ENCODE results near the gene OSM. TPM values are rescaled to one million over a fixed set of nuclear protein-coding genes. Genes with fewer than 3 reads are reported as not detected.

OSM gene
- total RNA-seq, 1 donor from 2014 or later, result not detected

- Mint-ChIP-seq H3K9me3 (ENCODE audit: unreplicated experiment) (no peaks in the 10 kb centered on the region), H3K4me1 (ENCODE audit: unreplicated experiment) (peaks cover 9% of the 10 kb centered on the region), H3K27me3 (ENCODE audit: unreplicated experiment) (peaks cover 6% of the 10 kb centered on the region), H3K4me3 (ENCODE audit: unreplicated experiment) (no peak overlapping the region), H3K36me3 (ENCODE audit: low read depth, unreplicated experiment) (peaks cover 3% of the 10 kb centered on the region), H3K27ac (ENCODE audit: unreplicated experiment) (no peak overlapping the region)
- DNase-seq (ENCODE audit: low spot score), result no peak
- TF ChIP-seq CTCF (IDR thresholded peaks at IDR 0.05; ENCODE audit: unreplicated experiment), result no peak
Observed at GRCh38 chr22:30282616-30283046, 16.0 kb upstream of the OSM start.

GRCh38 chr22:30280505-30280904 lies 13.9 kb upstream of the OSM start:
- Mint-ChIP-seq H3K27ac (ENCODE audit: unreplicated experiment) (no peak overlapping the region), H3K27me3 (ENCODE audit: unreplicated experiment) (peaks cover 10% of the 10 kb centered on the region), H3K4me1 (ENCODE audit: unreplicated experiment) (peaks cover 11% of the 10 kb centered on the region), H3K9me3 (ENCODE audit: unreplicated experiment) (no peaks in the 10 kb centered on the region), H3K4me3 (ENCODE audit: unreplicated experiment) (no peak overlapping the region), H3K36me3 (ENCODE audit: low read depth, unreplicated experiment) (peaks cover 3% of the 10 kb centered on the region)
- no peak for DNase-seq (ENCODE audit: low spot score)
- no peak for TF ChIP-seq CTCF (IDR thresholded peaks at IDR 0.05; ENCODE audit: unreplicated experiment)

GRCh38 chr22:30279932-30280331 lies 13.3 kb upstream of the OSM start:
- peaks cover 2% of the 10 kb centered on the region for H3K36me3 Mint-ChIP-seq (ENCODE audit: low read depth, unreplicated experiment)
- peaks cover 11% of the 10 kb centered on the region for H3K4me1 Mint-ChIP-seq (ENCODE audit: unreplicated experiment)
- no peak overlapping the region for H3K27ac Mint-ChIP-seq (ENCODE audit: unreplicated experiment)
- TF ChIP-seq CTCF (IDR thresholded peaks at IDR 0.05; ENCODE audit: unreplicated experiment), result no peak
- H3K9me3 Mint-ChIP-seq (ENCODE audit: unreplicated experiment), result no peaks in the 10 kb centered on the region
- H3K4me3 Mint-ChIP-seq (ENCODE audit: unreplicated experiment), result no peak overlapping the region
- H3K27me3 Mint-ChIP-seq (ENCODE audit: unreplicated experiment), result peaks cover 10% of the 10 kb centered on the region
- DNase-seq (ENCODE audit: low spot score), result no peak

- no peak overlapping the region for H3K27ac Mint-ChIP-seq (ENCODE audit: unreplicated experiment)
- H3K27me3 Mint-ChIP-seq (ENCODE audit: unreplicated experiment), result peaks cover 10% of the 10 kb centered on the region
- H3K36me3 Mint-ChIP-seq (ENCODE audit: low read depth, unreplicated experiment), result no peaks in the 10 kb centered on the region
- DNase-seq (ENCODE audit: low spot score), result no peak
- TF ChIP-seq CTCF (IDR thresholded peaks at IDR 0.05; ENCODE audit: unreplicated experiment), result no peak
- H3K4me1 Mint-ChIP-seq (ENCODE audit: unreplicated experiment), result peaks cover 11% of the 10 kb centered on the region
- H3K9me3 Mint-ChIP-seq (ENCODE audit: unreplicated experiment), result no peaks in the 10 kb centered on the region
- H3K4me3 Mint-ChIP-seq (ENCODE audit: unreplicated experiment), result no peak overlapping the region
Observed at GRCh38 chr22:30279046-30279788, 12.6 kb upstream of the OSM start.

GRCh38 chr22:30277547-30278344 lies 11.1 kb upstream of the OSM start:
- Mint-ChIP-seq H3K27me3 (ENCODE audit: unreplicated experiment) (peaks cover 10% of the 10 kb centered on the region), H3K4me1 (ENCODE audit: unreplicated experiment) (peaks cover 11% of the 10 kb centered on the region), H3K27ac (ENCODE audit: unreplicated experiment) (no peak overlapping the region), H3K36me3 (ENCODE audit: low read depth, unreplicated experiment) (no peaks in the 10 kb centered on the region), H3K9me3 (ENCODE audit: unreplicated experiment) (no peaks in the 10 kb centered on the region), H3K4me3 (ENCODE audit: unreplicated experiment) (peak overlapping the region; percentile 18)
- TF ChIP-seq CTCF (IDR thresholded peaks at IDR 0.05; ENCODE audit: unreplicated experiment), result no peak
- no peak for DNase-seq (ENCODE audit: low spot score)

Data from endothelial cell (in vitro differentiated cells).